ENCODE results near the gene CERS2.

CERS2 gene

DNA sequence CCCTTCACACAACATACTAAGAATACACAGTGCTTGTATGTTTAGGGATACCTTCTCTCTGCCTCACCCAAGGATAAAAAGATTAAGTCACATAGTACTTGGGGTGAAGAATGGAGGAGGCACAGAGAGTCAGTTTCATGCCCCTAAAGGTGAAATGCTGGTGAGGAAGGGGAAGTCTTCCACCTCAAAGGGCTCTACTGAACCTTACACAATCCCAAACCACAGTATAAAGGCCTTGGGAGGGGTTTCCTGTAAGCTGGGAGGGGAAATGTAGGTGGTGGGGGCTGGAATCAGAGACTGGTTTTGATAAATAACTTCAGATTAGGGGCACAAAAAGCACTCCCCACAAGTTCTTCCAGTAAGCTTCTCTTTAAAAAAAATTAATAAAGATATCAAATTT is 28.5 kb upstream of the CERS2 start:
- intact Hi-C loops (cut with micrococcal nuclease): no loop called here
- Mint-ChIP-seq H3K4me3 (no peak overlapping the region), H3K27ac (peak overlapping the region; percentile 62), H3K9me3 (no peaks in the 10 kb centered on the region), H3K36me3 (ENCODE audit: low read depth) (peaks cover 31% of the 10 kb centered on the region), H3K4me1 (ENCODE audit: low read depth) (peaks cover 84% of the 10 kb centered on the region), H3K27me3 (no peaks in the 10 kb centered on the region)

DNA sequence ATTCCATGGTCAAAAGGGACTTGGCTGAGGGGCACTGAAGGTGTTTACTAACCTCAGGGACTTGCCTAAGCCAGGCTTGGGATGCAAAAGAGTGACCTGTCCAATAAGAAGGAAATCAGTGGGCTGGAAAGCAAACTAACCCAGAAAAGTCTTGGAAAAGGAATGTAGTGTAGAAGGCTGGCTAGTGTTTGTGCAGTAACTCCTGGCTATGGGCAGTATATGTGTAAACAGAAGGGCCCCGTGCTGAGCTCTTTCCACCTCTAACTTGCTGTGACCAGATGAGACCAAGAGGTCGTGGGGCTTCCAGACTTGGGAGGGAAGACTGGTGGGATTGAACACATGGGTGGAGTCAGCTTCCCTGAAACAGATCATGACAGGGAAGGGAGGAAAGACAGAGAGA is 28.0 kb upstream of the CERS2 start:
- peaks cover 36% of the 10 kb centered on the region for H3K36me3 Mint-ChIP-seq (ENCODE audit: low read depth)
- intact Hi-C loops (cut with micrococcal nuclease): no loop called here
- peaks cover 78% of the 10 kb centered on the region for H3K4me1 Mint-ChIP-seq (ENCODE audit: low read depth)
- H3K27me3 Mint-ChIP-seq: no peaks in the 10 kb centered on the region
- no peak overlapping the region for H3K4me3 Mint-ChIP-seq
- no peaks in the 10 kb centered on the region for H3K9me3 Mint-ChIP-seq
- peak overlapping the region; percentile 62 for H3K27ac Mint-ChIP-seq

DNA sequence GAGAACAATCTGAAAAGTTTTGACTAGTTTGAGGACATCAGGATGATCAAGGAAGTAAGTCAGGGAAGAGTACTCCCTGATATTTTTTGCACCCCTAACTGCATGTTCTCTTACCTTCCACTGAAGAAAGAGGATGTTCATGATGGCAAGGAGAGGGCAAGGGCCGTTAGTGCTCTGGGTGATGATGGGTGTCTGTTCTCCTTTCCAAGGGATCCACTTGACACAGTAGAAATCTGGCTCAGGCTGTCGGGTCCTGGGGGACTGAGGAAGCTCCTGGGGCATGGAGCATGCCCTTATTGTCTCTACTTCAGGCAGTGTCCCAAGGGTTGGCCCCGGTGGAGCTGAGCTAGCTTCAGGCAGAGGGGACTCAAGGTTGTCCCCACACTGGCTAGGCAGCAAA is 27.4 kb upstream of the CERS2 start:
- Mint-ChIP-seq H3K9me3 (no peaks in the 10 kb centered on the region), H3K27ac (peak overlapping the region; percentile 62), H3K27me3 (no peaks in the 10 kb centered on the region), H3K4me1 (ENCODE audit: low read depth) (peaks cover 73% of the 10 kb centered on the region), H3K4me3 (no peak overlapping the region), H3K36me3 (ENCODE audit: low read depth) (peaks cover 42% of the 10 kb centered on the region)
- intact Hi-C loops (cut with micrococcal nuclease): no loop called here

DNA sequence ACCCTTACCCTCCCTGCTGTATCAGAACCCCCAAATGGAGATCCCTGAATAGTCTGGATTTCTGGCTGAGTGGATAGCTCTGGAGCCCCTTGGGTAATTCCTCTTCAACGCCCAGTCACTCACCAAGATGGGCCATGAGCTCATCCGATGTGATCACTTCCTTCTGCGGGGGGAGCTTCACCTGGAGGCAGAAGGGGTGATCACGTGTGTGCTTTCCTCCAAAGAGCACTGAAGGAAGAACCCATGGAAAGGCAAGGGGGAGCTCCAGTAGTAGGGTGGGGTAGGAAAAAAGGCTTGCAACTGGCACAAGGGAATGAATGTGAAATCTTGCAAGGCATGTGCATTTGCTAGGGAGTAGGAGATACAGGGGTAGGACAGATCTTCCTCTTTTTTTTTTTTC is 27.0 kb upstream of the CERS2 start:
- Mint-ChIP-seq H3K4me3 (no peak overlapping the region), H3K4me1 (ENCODE audit: low read depth) (peaks cover 68% of the 10 kb centered on the region), H3K27me3 (no peaks in the 10 kb centered on the region), H3K9me3 (no peaks in the 10 kb centered on the region), H3K36me3 (ENCODE audit: low read depth) (peaks cover 44% of the 10 kb centered on the region), H3K27ac (peak overlapping the region; percentile 62)
- intact Hi-C loops (cut with micrococcal nuclease): no loop called here

DNA sequence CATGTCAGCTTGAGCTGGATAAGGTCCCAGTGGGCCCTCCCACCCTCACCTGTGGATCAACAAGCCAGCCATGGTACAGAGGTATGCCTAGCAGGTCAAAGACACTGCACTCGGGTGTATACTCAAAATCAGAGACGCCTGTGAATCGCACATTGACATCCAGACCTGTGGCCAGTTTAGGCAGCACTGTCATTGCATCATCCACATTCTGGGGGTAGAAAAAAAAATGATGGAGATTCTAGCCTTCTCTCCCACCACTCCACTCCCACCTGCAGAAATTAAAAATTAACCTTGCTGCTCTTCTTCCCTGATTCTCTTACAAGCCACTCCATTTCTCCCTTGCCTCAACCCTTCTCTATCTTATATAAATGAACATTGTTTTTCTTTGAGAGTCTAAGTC is 25.8 kb upstream of the CERS2 start:
- Mint-ChIP-seq H3K27ac (no peak overlapping the region), H3K4me3 (no peak overlapping the region)

DNA sequence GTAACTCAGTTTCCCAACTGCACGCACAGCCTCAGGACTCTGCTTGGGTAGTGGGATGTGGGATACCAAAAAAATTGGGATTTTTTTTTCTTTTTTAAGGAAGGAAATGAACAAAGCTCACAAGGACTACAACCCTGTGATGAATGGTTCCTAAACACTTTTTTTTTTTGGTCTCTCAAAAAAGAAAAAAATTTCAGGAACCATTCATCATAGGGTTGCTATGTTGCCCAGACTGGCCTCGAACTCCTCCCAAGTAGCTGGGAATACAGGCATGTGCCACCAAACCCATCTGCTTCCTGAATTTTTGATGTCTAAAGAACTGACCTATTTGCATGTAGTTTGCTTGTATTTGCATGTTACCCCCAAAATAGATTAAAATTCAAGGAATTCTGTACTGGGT is 25.3 kb upstream of the CERS2 start:
- Mint-ChIP-seq H3K36me3 (ENCODE audit: low read depth) (peaks cover 48% of the 10 kb centered on the region), H3K4me1 (ENCODE audit: low read depth) (peaks cover 52% of the 10 kb centered on the region), H3K4me3 (no peak overlapping the region), H3K27me3 (no peaks in the 10 kb centered on the region), H3K9me3 (no peaks in the 10 kb centered on the region), H3K27ac (no peak overlapping the region)
- intact Hi-C loops (cut with micrococcal nuclease): loop anchor here (10.0 kb wide), 1 partner anchor 165 kb away; no protein-coding TSS in a partner anchor

More for the DNA sequence above, 25.8 kb upstream of the CERS2 start:
- Mint-ChIP-seq H3K27me3 (no peaks in the 10 kb centered on the region), H3K4me1 (ENCODE audit: low read depth) (peaks cover 56% of the 10 kb centered on the region), H3K36me3 (ENCODE audit: low read depth) (peaks cover 43% of the 10 kb centered on the region), H3K9me3 (no peaks in the 10 kb centered on the region)
- intact Hi-C loops (cut with micrococcal nuclease): no loop called here

DNA sequence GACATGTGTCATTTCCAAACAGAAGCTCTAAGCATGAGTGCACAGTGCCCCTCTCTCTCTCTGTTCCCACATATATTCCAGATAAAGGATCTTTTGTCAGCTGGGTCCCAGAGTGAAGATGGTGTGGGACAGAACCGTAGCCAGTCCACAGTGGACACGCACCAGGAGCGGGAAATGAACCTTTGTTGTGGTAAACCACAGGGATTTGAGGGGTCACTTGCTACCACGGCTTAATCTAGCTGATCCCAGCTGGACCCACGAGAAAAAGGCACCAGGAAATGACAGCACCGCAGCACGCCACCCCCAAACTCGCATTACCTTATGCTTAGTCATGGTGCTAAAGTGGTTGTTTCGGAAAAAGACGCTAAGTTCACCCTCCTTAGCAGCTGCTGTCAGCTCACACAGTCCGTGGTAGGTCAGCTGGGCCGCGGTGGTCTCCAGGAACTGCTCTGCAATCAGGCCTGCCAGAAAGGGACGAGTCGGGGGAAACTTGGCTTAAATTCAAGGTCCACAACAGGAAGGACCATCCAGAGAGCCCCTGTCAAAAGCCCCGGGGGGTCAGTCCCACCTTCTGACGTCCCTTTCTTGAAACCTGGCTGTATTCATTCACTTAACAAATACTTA is 24.5 kb upstream of the CERS2 start:
- no peaks in the 10 kb centered on the region for H3K9me3 Mint-ChIP-seq
- H3K27me3 Mint-ChIP-seq: no peaks in the 10 kb centered on the region
- peaks cover 44% of the 10 kb centered on the region for H3K4me1 Mint-ChIP-seq (ENCODE audit: low read depth)
- no peak overlapping the region for H3K27ac Mint-ChIP-seq
- peaks cover 56% of the 10 kb centered on the region for H3K36me3 Mint-ChIP-seq (ENCODE audit: low read depth)
- intact Hi-C loops (cut with micrococcal nuclease): loop anchor here (10.0 kb wide), 1 partner anchor 164 kb away; no protein-coding TSS in a partner anchor
- H3K4me3 Mint-ChIP-seq: no peak overlapping the region

DNA sequence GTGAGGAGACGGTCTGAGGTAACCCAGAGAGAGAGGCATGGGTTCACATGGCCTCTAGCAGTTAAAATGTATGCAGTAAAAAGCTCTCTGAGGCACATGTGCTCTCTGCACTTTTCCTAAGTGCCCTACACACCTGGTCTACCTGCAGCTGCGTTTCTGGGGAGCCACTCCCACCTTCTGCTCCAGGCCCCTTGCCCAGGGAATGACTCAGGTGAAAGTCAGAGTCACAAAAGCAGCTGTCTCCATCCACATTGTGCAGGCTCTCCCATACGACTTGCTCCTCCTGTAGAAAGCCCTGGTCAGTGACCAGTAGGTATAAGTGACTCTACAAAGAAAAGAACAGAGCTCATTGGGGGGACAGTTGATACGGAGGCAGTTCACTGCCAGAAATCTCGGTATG is 23.3 kb upstream of the CERS2 start:
- H3K36me3 Mint-ChIP-seq (ENCODE audit: low read depth): peaks cover 56% of the 10 kb centered on the region
- no peak overlapping the region for H3K4me3 Mint-ChIP-seq
- H3K27ac Mint-ChIP-seq: no peak overlapping the region
- no peaks in the 10 kb centered on the region for H3K9me3 Mint-ChIP-seq
- peaks cover 39% of the 10 kb centered on the region for H3K4me1 Mint-ChIP-seq (ENCODE audit: low read depth)
- no peaks in the 10 kb centered on the region for H3K27me3 Mint-ChIP-seq
- intact Hi-C loops (cut with micrococcal nuclease): loop anchor here (10.0 kb wide), 1 partner anchor 163 kb away; no protein-coding TSS in a partner anchor

DNA sequence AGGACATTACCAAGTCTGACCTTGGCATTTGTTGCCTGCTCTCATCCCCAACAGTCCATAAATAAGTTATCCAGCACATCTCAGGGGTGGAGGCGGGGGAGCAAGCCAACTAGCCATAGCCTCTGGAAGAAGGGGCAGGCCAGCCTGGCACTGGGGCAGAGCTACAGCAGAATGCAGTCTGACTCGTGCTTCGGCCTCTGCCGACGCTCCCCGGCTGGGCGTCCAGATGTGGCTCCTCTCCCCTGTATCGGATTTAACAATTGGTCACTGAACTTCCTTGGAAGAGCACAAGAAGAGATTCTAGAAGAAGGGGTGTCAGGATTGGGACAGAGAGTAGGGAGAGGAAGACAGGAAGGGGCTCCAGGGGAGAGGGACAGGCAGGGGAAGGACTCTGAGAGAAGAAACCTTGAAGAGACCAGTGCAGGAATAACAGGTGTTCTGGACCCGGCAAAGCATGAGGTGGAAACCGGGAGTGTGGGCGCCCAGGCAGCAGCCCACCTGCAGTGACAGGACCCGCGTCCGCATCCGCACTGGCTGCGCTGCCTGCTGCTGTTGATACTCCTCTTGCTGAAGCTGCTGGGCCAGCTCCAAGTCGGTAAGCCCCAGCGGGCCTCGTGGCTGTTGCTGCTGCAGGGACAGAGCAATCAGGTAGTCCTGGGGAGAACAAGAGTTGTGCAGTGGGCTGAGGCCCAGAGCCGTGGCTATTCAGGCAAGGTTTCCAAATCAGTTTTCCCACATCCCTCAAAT is 22.7 kb upstream of the CERS2 start:
- Mint-ChIP-seq H3K9me3 (no peaks in the 10 kb centered on the region), H3K27ac (no peak overlapping the region), H3K4me1 (ENCODE audit: low read depth) (peaks cover 33% of the 10 kb centered on the region), H3K36me3 (ENCODE audit: low read depth) (peaks cover 56% of the 10 kb centered on the region), H3K4me3 (no peak overlapping the region), H3K27me3 (no peaks in the 10 kb centered on the region)
- intact Hi-C loops (cut with micrococcal nuclease): loop anchor here (10.0 kb wide), 1 partner anchor 162 kb away; no protein-coding TSS in a partner anchor

DNA sequence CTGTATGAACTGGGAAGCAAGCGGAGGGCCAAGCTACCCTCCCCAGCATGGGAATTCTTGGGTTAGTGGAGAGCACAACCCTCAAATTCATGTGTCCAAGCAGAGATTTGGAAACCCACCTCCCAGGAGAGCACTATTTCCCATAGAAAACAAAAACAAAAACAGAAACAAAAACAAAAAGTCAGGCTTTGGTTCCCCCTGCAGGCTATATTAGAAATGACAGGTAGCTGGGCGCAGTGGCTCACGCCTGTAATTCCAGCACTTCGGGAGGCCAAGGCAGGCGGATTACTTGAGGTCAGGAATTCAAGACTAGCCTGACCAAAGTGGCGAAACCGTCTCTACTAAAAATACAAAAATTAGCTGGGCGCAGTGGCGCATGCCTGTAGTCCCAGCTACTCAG is 21.3 kb upstream of the CERS2 start:
- intact Hi-C loops (cut with micrococcal nuclease): loop anchor here (10.0 kb wide), 1 partner anchor 161 kb away; no protein-coding TSS in a partner anchor
- H3K36me3 Mint-ChIP-seq (ENCODE audit: low read depth): peaks cover 56% of the 10 kb centered on the region
- no peaks in the 10 kb centered on the region for H3K9me3 Mint-ChIP-seq
- no peak overlapping the region for H3K27ac Mint-ChIP-seq
- H3K27me3 Mint-ChIP-seq: no peaks in the 10 kb centered on the region
- no peak overlapping the region for H3K4me3 Mint-ChIP-seq
- peaks cover 19% of the 10 kb centered on the region for H3K4me1 Mint-ChIP-seq (ENCODE audit: low read depth)

DNA sequence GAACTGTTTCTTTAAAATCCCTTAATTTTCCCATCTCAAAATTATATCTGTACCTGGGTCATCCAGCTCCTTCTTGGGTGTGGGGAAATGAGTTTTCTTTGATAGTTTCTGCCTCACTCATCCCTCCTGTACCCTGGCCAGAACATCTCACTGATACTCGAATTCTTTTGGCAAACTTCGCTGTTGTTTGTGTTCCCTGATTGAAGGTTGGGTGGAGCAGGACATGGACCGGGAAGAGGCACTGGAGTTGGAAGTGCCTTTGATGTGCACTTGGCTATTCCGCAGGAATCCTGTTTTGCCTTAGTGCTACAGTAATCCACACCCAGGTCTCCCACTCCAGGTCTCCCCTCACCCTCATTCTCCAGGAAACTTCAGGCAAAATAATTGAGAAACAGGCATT is 20.8 kb upstream of the CERS2 start:
- Mint-ChIP-seq H3K27ac (no peak overlapping the region), H3K4me1 (ENCODE audit: low read depth) (peaks cover 14% of the 10 kb centered on the region), H3K9me3 (no peaks in the 10 kb centered on the region), H3K4me3 (no peak overlapping the region), H3K36me3 (ENCODE audit: low read depth) (peaks cover 52% of the 10 kb centered on the region), H3K27me3 (no peaks in the 10 kb centered on the region)
- intact Hi-C loops (cut with micrococcal nuclease): loop anchor here (10.0 kb wide), 1 partner anchor 161 kb away; no protein-coding TSS in a partner anchor

DNA sequence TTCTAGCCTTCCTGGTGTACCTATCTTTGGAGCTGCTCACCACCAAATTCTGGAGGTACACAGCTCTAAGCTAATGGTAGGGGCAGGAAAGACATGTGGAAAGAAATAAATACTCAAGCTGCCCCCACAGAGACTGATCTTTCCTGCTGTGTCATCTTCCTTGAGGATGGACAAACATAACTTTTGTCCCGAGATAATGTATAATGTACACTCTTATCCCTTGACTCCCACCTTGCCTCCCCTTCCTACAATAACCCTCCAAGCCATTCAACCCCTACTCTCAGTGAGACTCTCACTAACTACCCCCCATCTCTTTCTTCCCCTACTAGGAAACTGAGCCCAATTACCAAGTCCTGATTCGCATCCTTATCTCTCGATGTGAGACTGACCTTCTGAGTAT is 19.6 kb upstream of the CERS2 start:
- Mint-ChIP-seq H3K27ac (no peak overlapping the region), H3K36me3 (ENCODE audit: low read depth) (peaks cover 45% of the 10 kb centered on the region), H3K4me3 (no peak overlapping the region), H3K27me3 (no peaks in the 10 kb centered on the region), H3K4me1 (ENCODE audit: low read depth) (peaks cover 4% of the 10 kb centered on the region), H3K9me3 (no peaks in the 10 kb centered on the region)
- intact Hi-C loops (cut with micrococcal nuclease): loop anchor here (10.0 kb wide), 1 partner anchor 159 kb away; no protein-coding TSS in a partner anchor

DNA sequence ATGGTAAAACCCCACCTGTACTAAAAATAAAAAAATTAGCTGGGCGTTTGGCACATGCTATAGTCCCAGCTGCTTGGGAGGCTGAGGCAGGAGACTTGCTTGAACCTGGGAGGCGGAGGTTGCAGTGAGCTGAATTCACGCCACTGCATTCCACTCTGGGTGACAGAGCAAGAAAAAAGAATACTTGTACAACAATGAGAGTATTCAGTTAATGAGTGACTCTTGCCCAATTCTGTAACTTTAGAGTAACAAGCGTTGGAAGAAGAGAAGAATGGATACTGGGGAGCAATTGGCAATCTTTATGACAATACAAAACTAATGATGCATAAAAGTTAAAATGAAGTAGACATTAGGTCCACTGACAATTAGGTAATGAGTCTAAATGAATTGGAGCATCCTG is 18.0 kb upstream of the CERS2 start:
- Mint-ChIP-seq H3K27ac (no peak overlapping the region), H3K27me3 (no peaks in the 10 kb centered on the region), H3K36me3 (ENCODE audit: low read depth) (peaks cover 30% of the 10 kb centered on the region), H3K4me3 (no peak overlapping the region), H3K4me1 (ENCODE audit: low read depth) (no peaks in the 10 kb centered on the region), H3K9me3 (no peaks in the 10 kb centered on the region)
- intact Hi-C loops (cut with micrococcal nuclease): loop anchor here (10.0 kb wide), 1 partner anchor 158 kb away; no protein-coding TSS in a partner anchor

DNA sequence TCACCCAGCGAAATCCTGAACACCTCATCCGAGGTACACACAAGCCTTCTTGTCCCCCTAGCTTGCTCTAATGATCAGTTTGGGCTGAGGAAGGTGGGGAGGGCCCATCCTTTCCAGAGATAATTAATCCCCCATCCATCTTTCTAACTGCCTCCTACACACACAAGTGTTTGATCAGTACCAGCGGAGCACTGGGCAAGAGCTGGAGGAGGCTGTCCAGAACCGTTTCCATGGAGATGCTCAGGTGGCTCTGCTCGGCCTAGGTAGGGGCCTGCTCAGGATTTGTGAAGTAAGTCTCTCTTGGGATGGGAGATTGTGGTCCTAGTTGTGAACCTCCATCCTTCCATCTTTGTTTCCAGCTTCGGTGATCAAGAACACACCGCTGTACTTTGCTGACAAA is 13.3 kb upstream of the CERS2 start:
- no peaks in the 10 kb centered on the region for H3K9me3 Mint-ChIP-seq
- H3K27ac Mint-ChIP-seq: no peak overlapping the region
- H3K4me3 Mint-ChIP-seq: no peak overlapping the region
- H3K36me3 Mint-ChIP-seq (ENCODE audit: low read depth): peaks cover 8% of the 10 kb centered on the region
- no peaks in the 10 kb centered on the region for H3K27me3 Mint-ChIP-seq
- no peaks in the 10 kb centered on the region for H3K4me1 Mint-ChIP-seq (ENCODE audit: low read depth)
- intact Hi-C loops (cut with micrococcal nuclease): no loop called here
